Endothelial cell of umbilical vein (primary cell): Measurements from ENCODE around the gene NHS. TPM values are rescaled to one million over a fixed set of nuclear protein-coding genes. Genes with fewer than 3 reads are reported as not detected.
"Not testable (repeated sequence)": the region's sequence is repeated elsewhere in the genome, so short reads cannot be mapped to it uniquely, and the experiment has no call there.

Experiments
- BruUV-seq: library from RNA; stranded (reverse); fragments of 400-500 nt; replicated peaks from 2 replicates; lab custom pipeline; 2021; lab: Mats Ljungman, UMichigan
- CTCF ChIA-PET: fragments of 300-600, 350-600 bp; sonication (Branson Sonifier 250); formaldehyde crosslinking; loops from one replicate; lab custom pipeline; 2021; ENCODE audit warnings: antibody characterized with exemption, inconsistent platforms; lab: Charles Lee
- POLR2A ChIA-PET: fragments of 300-600, 350-600 bp; sonication (Branson Sonifier 250); formaldehyde crosslinking; loops from one replicate; lab custom pipeline; 2021; ENCODE audit warnings: antibody characterized with exemption, inconsistent platforms; lab: Charles Lee
- DNase-seq: peaks from one replicate; pipeline ENCODE4 v3.0.0-alpha.2; 2011; ENCODE audit warnings: low read depth, low spot score
- FAIRE-seq: peaks from 2 replicates; lab custom pipeline; 2011; peaks lifted over from hg19 to GRCh38; lab: Jason Lieb, UNC
- H2AFZ ChIP-seq: 2 replicates; pipeline ENCODE4 v1.6.0; 2012; ENCODE audit warnings: low read depth, low read length, control low read depth, inconsistent platforms
- H3K27ac ChIP-seq: 2 replicates; pipeline ENCODE4 v1.5.1; 2011; ENCODE audit warnings: low read depth, mild to moderate bottlenecking, control low read depth, low read length, moderate library complexity; ENCODE audit not compliant: insufficient read depth
- H3K27me3 ChIP-seq, 2 experiments: 2 replicates each; pipeline versions ENCODE4 v1.6.0 to v1.6.1; 2011; ENCODE audit warnings: low read length in 2 of 2, mixed read lengths in 1 of 2; ENCODE audit not compliant: control insufficient read depth in 2 of 2, insufficient read depth in 2 of 2
- H3K36me3 ChIP-seq, 2 experiments: 2 replicates in 1 of 2; 3 replicates in 1 of 2; pipeline ENCODE4 v1.5.1; 2011; ENCODE audit warnings: low read length in 2 of 2, mild to moderate bottlenecking in 1 of 2, moderate library complexity in 1 of 2; ENCODE audit not compliant: control insufficient read depth in 2 of 2, insufficient read depth in 2 of 2; ENCODE audit errors: extremely low read depth in 1 of 2
- H3K4me1 ChIP-seq: 3 replicates; pipeline ENCODE4 v1.5.1; 2011; ENCODE audit warnings: mild to moderate bottlenecking, low read length; ENCODE audit not compliant: control insufficient read depth, insufficient read depth; ENCODE audit errors: extremely low read depth
- H3K4me2 ChIP-seq: 2 replicates; pipeline ENCODE4 v1.6.1; 2011; ENCODE audit warnings: low read length, control low read depth, mixed read lengths; ENCODE audit not compliant: insufficient read depth
- H3K4me3 ChIP-seq, 3 experiments: fragments of 200-600 bp in 1 of 3; sonication (generic), shearing (Covaris generic) in 1 of 3; replicated peaks in 1 of 3; 2 replicates each; pipeline ENCODE4 v1.5.1; 2011 to 2016; ENCODE audit warnings: control low read depth in 3 of 3, low read length in 3 of 3, mild to moderate bottlenecking in 2 of 3, inconsistent platforms in 1 of 3, low read depth in 1 of 3, moderate library complexity in 1 of 3; ENCODE audit not compliant: insufficient read depth in 1 of 3
- H3K79me2 ChIP-seq: 2 replicates; pipeline ENCODE4 v1.6.0; 2012; ENCODE audit warnings: low read length, inconsistent platforms; ENCODE audit not compliant: control insufficient read depth, insufficient read depth
- H3K9ac ChIP-seq: replicated peaks from 2 replicates; pipeline ENCODE3; 2011; ENCODE audit warnings: low read length, control low read depth; ENCODE audit not compliant: insufficient read depth; ENCODE audit errors: extremely low read depth
- H3K9me1 ChIP-seq: replicated peaks from 3 replicates; pipeline ENCODE4 v1.6.0; 2011; ENCODE audit warnings: mild to moderate bottlenecking, low read length; ENCODE audit not compliant: control insufficient read depth, insufficient read depth; ENCODE audit errors: extremely low read depth
- H3K9me3 ChIP-seq: replicated peaks from 2 replicates; pipeline ENCODE4 v1.5.1; 2012; ENCODE audit warnings: low read length, inconsistent platforms; ENCODE audit not compliant: control insufficient read depth, insufficient read depth
- H4K20me1 ChIP-seq: replicated peaks from 2 replicates; pipeline ENCODE3; 2011; ENCODE audit warnings: mild to moderate bottlenecking, low read length; ENCODE audit not compliant: control insufficient read depth, insufficient read depth; ENCODE audit errors: extremely low read depth
- EZH2 ChIP-seq: IDR thresholded peaks from 2 replicates; pipeline ENCODE4 v1.6.1; 2012; ENCODE audit warnings: borderline replicate concordance, low read depth, mild to moderate bottlenecking, moderate library complexity, low read length, inconsistent platforms; ENCODE audit not compliant: severe bottlenecking
- FOS ChIP-seq: IDR thresholded peaks from 2 replicates; pipeline ENCODE4 v1.6.1; 2011; ENCODE audit warnings: mild to moderate bottlenecking, low read length, moderate library complexity, borderline replicate concordance; ENCODE audit not compliant: insufficient read depth
- GATA2 ChIP-seq: IDR thresholded peaks from 2 replicates; pipeline ENCODE4 v1.7.0; 2011; ENCODE audit warnings: low read depth, mild to moderate bottlenecking, moderate library complexity, mixed read lengths, low read length; ENCODE audit not compliant: insufficient read length, insufficient read depth
- JUN ChIP-seq: IDR thresholded peaks from 2 replicates; pipeline ENCODE4 v1.6.1; 2011; ENCODE audit warnings: borderline replicate concordance, low read depth; ENCODE audit not compliant: insufficient read length, insufficient read depth
- dilution Hi-C: fragments of 300-500 bp; cut with MboI; formaldehyde crosslinking; loops from one replicate; pipeline ENCODE4 v1.15.0; 2019; ENCODE audit warnings: low sequenced_read_pairs; ENCODE audit not compliant: extremely low pct_ligation_motif_present
- intact Hi-C: fragments of 100-400 bp; cut with micrococcal nuclease; formaldehyde crosslinking; loops from one replicate; pipeline ENCODE4 v1.10.0; 2022
- polyA plus RNA-seq, 4 experiments: library from polyadenylated mRNA; depleted of rRNA in 3 of 4; stranded (reverse) in 3 of 4; unstranded in 1 of 4; fragments of >200 nt; gene quantifications; 2 replicates each; pipeline versions ENCODE4 v1.2.1 to v1.2.3, GENCODE V29; 2011 to 2012; ENCODE audit warnings: missing spikeins in 1 of 4
- total RNA-seq: library from RNA; stranded (reverse); gene quantifications from 2 replicates; pipeline ENCODE4 v1.2.3, GENCODE V29; 2021
- TF ChIP-seq, protein P1 (sequence below): IDR thresholded peaks from 2 replicates; pipeline ENCODE4 v1.6.1; 2011; ENCODE audit not compliant: insufficient read depth, insufficient read length

The NHS gene
- total and polyA plus RNA-seq, 2 donors (not counting 3 experiments of a cell fraction or from before 2014, with no cell fraction given), result 0.07 to 0.46 TPM

GRCh38 chrX:17443556-17443955, 68.6 kb downstream of the NHS start:
- Histone ChIP-seq H3K9me1 (no peaks in the 10 kb centered on the region), H3K36me3 (no peaks in the 10 kb centered on the region), H3K9ac (no peak overlapping the region), H3K27me3 (no peaks in the 10 kb centered on the region), H3K4me3 (no peak overlapping the region), H3K9me3 (no peaks in the 10 kb centered on the region), H2AFZ (no peak overlapping the region), H3K4me2 (no peak overlapping the region), H3K79me2 (no peaks in the 10 kb centered on the region), H3K27ac (no peak overlapping the region), H4K20me1 (no peaks in the 10 kb centered on the region), H3K4me1 (no peaks in the 10 kb centered on the region)
- BruUV-seq, result no TSS peak
- POLR2A ChIA-PET, result no interaction called here
- FAIRE-seq, result no peak
- intact Hi-C loops (no loop called here), dilution Hi-C loops (no loop called here)
- CTCF ChIA-PET, result interaction anchor here (0.6 kb wide), 1 partner anchor 19 kb away, joined by 3 read pairs; no protein-coding TSS in a partner anchor
- no peak for TF ChIP-seq GATA2
- TF ChIP-seq, protein P1, sequence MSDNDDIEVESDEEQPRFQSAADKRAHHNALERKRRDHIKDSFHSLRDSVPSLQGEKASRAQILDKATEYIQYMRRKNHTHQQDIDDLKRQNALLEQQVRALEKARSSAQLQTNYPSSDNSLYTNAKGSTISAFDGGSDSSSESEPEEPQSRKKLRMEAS, result no peak
- no peak for TF ChIP-seq JUN
- TF ChIP-seq EZH2, result no peak
- TF ChIP-seq FOS, result no peak
- DNase-seq, result no peak

GRCh38 chrX:17446269-17446668, 71.3 kb downstream of the NHS start:
- POLR2A ChIA-PET, H3K4me3 ChIP-seq, H3K27me3 ChIP-seq, BruUV-seq, dilution Hi-C loops, H3K9ac ChIP-seq, FAIRE-seq, H3K79me2 ChIP-seq, intact Hi-C loops, H3K4me2 ChIP-seq, H3K27ac ChIP-seq, DNase-seq, H3K36me3 ChIP-seq, H3K4me1 ChIP-seq, CTCF ChIA-PET, H4K20me1 ChIP-seq, H2AFZ ChIP-seq, H3K9me1 ChIP-seq, H3K9me3 ChIP-seq: not testable (repeated sequence)
